Nephron progenitor cell (in vitro differentiated cells): ENCODE data around the gene ZNF556.

ENCODE experiments used
- DNase-seq: peaks from one replicate; pipeline ENCODE4 v3.0.0; 2021
- H3K27ac Mint-ChIP-seq: 2 replicates; pipeline ENCODE4 v1.8.0; 2021; ENCODE audit warnings: mild to moderate bottlenecking, moderate library complexity, mixed read lengths
- H3K27me3 Mint-ChIP-seq: 2 replicates; pipeline ENCODE4 v1.8.0; 2021; ENCODE audit warnings: mild to moderate bottlenecking, low read depth, mixed read lengths; ENCODE audit not compliant: poor library complexity
- H3K36me3 Mint-ChIP-seq: 2 replicates; pipeline ENCODE4 v1.8.0; 2021; ENCODE audit warnings: low read depth, mixed read lengths
- H3K4me1 Mint-ChIP-seq: 2 replicates; pipeline ENCODE4 v1.8.0; 2021; ENCODE audit warnings: mixed read lengths
- H3K4me3 Mint-ChIP-seq: 2 replicates; pipeline ENCODE4 v1.8.0; 2021; ENCODE audit warnings: mild to moderate bottlenecking, moderate library complexity, mixed read lengths
- H3K9me3 Mint-ChIP-seq: 2 replicates; pipeline ENCODE4 v1.8.0; 2021; ENCODE audit warnings: mild to moderate bottlenecking, moderate library complexity, mixed read lengths
- TF ChIP-seq, protein P1 (sequence below): fragments of 200-600 bp; sonication (generic); IDR thresholded peaks from 2 replicates; pipeline ENCODE4 v1.5.0; 2021; ENCODE audit warnings: antibody characterized with exemption

Gene ZNF556

DNA sequence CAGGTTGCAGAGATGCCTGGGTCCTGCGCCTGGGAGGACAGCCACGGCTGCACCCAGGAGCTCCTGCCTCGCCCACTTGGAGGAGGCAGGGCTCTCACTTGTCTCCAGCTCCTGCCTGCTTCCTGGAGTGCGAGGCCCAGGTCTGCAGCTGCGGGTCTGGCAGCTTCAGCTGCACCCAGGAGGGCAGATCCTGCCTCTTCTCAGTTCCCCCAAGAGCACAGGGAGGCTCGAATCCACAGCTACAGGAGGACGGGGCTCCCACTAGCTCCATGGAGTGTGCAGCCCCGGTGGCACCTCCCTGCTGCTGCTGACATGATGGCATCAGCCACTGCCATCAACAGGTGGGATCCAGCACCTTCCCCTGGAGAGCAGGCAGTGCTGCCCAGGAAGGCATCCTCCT is 43.0 kb upstream of the ZNF556 start:
- H3K4me1 Mint-ChIP-seq, result no peaks in the 10 kb centered on the region
- peaks cover 76% of the 10 kb centered on the region for H3K36me3 Mint-ChIP-seq
- DNase-seq, result no peak
- peaks cover 7% of the 10 kb centered on the region for H3K27me3 Mint-ChIP-seq
- H3K9me3 Mint-ChIP-seq, result peaks cover 57% of the 10 kb centered on the region
- no peak overlapping the region for H3K27ac Mint-ChIP-seq
- H3K4me3 Mint-ChIP-seq, result no peak overlapping the region
- TF ChIP-seq, protein P1, sequence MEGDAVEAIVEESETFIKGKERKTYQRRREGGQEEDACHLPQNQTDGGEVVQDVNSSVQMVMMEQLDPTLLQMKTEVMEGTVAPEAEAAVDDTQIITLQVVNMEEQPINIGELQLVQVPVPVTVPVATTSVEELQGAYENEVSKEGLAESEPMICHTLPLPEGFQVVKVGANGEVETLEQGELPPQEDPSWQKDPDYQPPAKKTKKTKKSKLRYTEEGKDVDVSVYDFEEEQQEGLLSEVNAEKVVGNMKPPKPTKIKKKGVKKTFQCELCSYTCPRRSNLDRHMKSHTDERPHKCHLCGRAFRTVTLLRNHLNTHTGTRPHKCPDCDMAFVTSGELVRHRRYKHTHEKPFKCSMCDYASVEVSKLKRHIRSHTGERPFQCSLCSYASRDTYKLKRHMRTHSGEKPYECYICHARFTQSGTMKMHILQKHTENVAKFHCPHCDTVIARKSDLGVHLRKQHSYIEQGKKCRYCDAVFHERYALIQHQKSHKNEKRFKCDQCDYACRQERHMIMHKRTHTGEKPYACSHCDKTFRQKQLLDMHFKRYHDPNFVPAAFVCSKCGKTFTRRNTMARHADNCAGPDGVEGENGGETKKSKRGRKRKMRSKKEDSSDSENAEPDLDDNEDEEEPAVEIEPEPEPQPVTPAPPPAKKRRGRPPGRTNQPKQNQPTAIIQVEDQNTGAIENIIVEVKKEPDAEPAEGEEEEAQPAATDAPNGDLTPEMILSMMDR, result no peak

DNA sequence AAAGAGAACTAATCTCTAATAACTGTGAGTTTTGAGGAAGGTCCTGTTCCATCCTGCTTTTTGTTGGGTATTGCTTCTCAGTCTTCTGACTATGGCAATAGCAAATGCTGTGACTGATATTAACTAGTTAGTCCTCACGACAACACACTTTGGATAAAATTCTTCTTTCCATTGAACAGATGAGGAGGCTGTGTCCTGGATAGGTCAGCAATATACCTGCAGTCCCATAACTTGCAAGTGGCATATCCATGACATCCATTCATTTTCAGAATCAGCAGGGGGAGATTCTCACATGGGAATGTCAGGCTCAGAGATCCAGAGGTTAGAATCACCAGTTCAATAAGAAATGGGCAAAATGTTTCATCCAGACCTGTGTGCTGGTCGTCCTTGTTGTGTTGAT is 40.1 kb upstream of the ZNF556 start:
- Mint-ChIP-seq H3K4me3 (no peak overlapping the region), H3K27me3 (peaks cover 7% of the 10 kb centered on the region), H3K4me1 (no peaks in the 10 kb centered on the region), H3K36me3 (peaks cover 97% of the 10 kb centered on the region), H3K9me3 (peaks cover 77% of the 10 kb centered on the region), H3K27ac (no peak overlapping the region)
- no peak for DNase-seq
- TF ChIP-seq, protein P1, result no peak

DNA sequence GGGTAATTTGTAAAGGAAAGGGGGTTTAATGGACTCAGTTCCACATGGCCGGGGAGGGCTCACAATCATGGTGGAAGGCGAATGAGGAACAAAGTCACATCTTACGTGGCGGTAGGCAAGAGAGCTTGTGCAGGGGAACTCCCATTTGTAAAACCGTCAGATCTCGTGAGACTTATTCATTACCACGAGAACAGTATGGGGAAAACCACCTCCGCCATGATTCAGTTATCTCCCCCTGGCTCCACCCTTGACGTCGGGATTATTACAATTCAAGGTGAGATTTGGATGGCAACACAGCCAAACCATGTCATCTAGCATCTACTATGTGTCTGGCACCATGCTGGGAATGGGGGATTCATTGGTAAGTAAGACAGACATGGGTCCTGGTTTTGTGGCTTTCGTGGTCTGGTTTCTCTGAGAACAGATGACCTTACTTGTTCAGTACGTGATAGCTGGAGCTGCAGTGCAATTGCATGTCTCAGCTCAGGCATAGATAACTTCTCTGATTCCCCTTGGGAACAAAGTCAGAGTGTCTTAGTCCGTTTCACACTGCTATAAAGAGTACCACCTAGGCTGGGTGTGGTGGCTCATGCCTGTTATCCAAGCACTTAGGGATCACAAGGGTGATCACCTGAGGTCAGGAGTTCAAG is 39.2 kb upstream of the ZNF556 start:
- Mint-ChIP-seq H3K9me3 (peaks cover 85% of the 10 kb centered on the region), H3K4me3 (no peak overlapping the region)
- TF ChIP-seq, protein P1, result no peak

DNA sequence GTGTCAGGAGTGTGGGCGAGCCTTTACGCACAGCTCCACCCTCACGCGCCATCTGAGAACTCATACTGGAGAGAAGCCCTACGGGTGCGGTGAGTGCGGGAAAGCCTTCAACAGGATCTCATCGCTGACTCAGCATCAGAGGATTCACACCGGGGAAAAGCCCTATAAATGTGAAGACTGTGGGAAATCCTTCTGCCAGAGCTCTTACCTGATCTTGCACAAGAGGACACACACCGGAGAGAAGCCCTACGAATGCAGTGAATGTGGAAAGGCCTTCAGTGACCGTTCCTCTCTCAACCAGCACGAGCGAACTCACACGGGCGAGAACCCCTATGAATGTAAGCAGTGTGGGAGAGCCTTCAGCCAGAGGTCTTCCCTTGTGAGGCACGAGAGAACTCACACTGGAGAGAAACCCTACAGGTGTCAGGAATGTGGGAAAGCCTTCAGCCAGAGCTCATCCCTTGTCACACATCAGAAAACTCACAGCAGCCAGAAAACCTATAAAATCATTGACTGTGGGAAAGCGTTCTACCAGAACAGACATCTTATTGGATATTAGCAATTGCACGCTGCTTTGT is 32.8 kb upstream of the ZNF556 start:
- H3K4me3 Mint-ChIP-seq, result no peak overlapping the region
- H3K27ac Mint-ChIP-seq, result no peak overlapping the region
- H3K36me3 Mint-ChIP-seq, result peaks cover 97% of the 10 kb centered on the region
- TF ChIP-seq, protein P1, result no peak
- H3K4me1 Mint-ChIP-seq, result no peaks in the 10 kb centered on the region
- no peaks in the 10 kb centered on the region for H3K27me3 Mint-ChIP-seq
- no peak for DNase-seq
- peaks cover 100% of the 10 kb centered on the region for H3K9me3 Mint-ChIP-seq

More for the DNA sequence above, 39.2 kb upstream of the ZNF556 start:
- DNase-seq, result no peak
- H3K4me1 Mint-ChIP-seq, result no peaks in the 10 kb centered on the region
- no peak overlapping the region for H3K27ac Mint-ChIP-seq
- peaks cover 7% of the 10 kb centered on the region for H3K27me3 Mint-ChIP-seq
- peaks cover 97% of the 10 kb centered on the region for H3K36me3 Mint-ChIP-seq

DNA sequence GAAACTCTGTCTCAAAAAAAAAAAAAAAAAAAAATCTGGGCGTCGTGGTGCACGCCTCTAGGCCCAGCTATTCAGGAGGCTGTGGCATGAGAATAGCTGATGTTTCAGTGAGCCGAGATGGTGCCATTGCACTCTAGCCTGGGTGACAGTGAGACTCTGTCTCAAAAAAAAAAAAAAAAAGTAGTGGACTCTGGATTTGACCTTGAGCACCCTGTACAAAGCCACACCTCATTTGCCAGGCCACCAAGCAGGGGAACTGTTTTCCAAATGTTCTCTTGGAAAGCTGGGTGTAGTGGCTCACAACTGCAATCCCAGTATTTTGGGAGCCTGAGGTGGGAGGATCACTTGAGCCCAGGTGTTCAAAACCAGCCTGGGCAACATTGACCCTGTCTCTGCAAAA is 29.7 kb upstream of the ZNF556 start:
- H3K36me3 Mint-ChIP-seq, result peaks cover 82% of the 10 kb centered on the region
- peaks cover 93% of the 10 kb centered on the region for H3K9me3 Mint-ChIP-seq
- H3K27ac Mint-ChIP-seq, result no peak overlapping the region
- H3K4me1 Mint-ChIP-seq, result peaks cover 6% of the 10 kb centered on the region
- peaks cover 4% of the 10 kb centered on the region for H3K27me3 Mint-ChIP-seq
- no peak overlapping the region for H3K4me3 Mint-ChIP-seq
- TF ChIP-seq, protein P1, result no peak
- no peak for DNase-seq
